HEK293 (cell line): ENCODE measurements around the gene WNT9B.

Experiments used
- CTCF ChIA-PET: fragments of 350-600 bp; formaldehyde crosslinking; extraction: SDS; loops from one replicate; lab custom pipeline; 2021; ENCODE audit warnings: antibody characterized with exemption; lab: Yijun Ruan, JAX
- POLR2A ChIA-PET: fragments of 300-600 bp; formaldehyde crosslinking; extraction: SDS; loops from one replicate; lab custom pipeline; 2020; ENCODE audit warnings: antibody characterized with exemption, inconsistent platforms; lab: Yijun Ruan, JAX
- H3K27ac ChIP-seq: fragments of 200-500 bp; sonication (Bioruptor generic); 2 replicates; pipeline ENCODE4 v1.5.1; 2014; ENCODE audit warnings: low read depth, low read length, control low read depth, inconsistent platforms; ENCODE audit errors: extremely low read depth
- H3K36me3 ChIP-seq, 2 experiments: fragments of 200-500 bp in 1 of 2; sonication (Bioruptor generic) in 1 of 2; 1 replicate in 1 of 2; 2 replicates in 1 of 2; pipeline ENCODE4 v1.5.1; 2014 to 2017; ENCODE audit warnings: inconsistent platforms in 2 of 2, low read length in 2 of 2; ENCODE audit not compliant: control insufficient read depth in 2 of 2, insufficient read depth in 1 of 2
- H3K4me1 ChIP-seq: fragments of 200-500 bp; sonication (Bioruptor generic); 2 replicates; pipeline ENCODE4 v1.5.1; 2014; ENCODE audit warnings: mild to moderate bottlenecking, low read length, inconsistent platforms; ENCODE audit not compliant: control insufficient read depth, insufficient read depth
- H3K4me3 ChIP-seq: 2 replicates; pipeline ENCODE4 v1.5.1; 2011; ENCODE audit warnings: low read depth, mild to moderate bottlenecking, control low read depth, low read length, moderate library complexity
- H3K9me3 ChIP-seq: fragments of 200-500 bp; sonication (Bioruptor generic); 2 replicates; pipeline ENCODE4 v1.5.1; 2014; ENCODE audit warnings: low read depth, low read length, inconsistent platforms; ENCODE audit not compliant: control insufficient read depth, insufficient read depth
- GLI2 ChIP-seq: fragments of 450-650 bp; formaldehyde crosslinking; IDR thresholded peaks from 2 replicates; pipeline ENCODE4; 2017; ENCODE audit warnings: missing biosample characterization, missing genetic modification characterization, low read depth, borderline replicate concordance
- GLI4 ChIP-seq: fragments of 450-650 bp; formaldehyde crosslinking; IDR thresholded peaks from 2 replicates; pipeline ENCODE4 v1.5.1; 2016; ENCODE audit warnings: missing biosample characterization, missing genetic modification characterization
- SETDB1 ChIP-seq: IDR thresholded peaks from one replicate; pipeline ENCODE4 v1.6.1; 2017; ENCODE audit warnings: mild to moderate bottlenecking, low read length, moderate library complexity, mixed read lengths; ENCODE audit not compliant: insufficient read length
- SP7 ChIP-seq: fragments of 450-650 bp; formaldehyde crosslinking; IDR thresholded peaks from 2 replicates; pipeline ENCODE4 v1.5.1; 2016; ENCODE audit warnings: missing biosample characterization, missing genetic modification characterization
- YY2 ChIP-seq: fragments of 450-650 bp; formaldehyde crosslinking; IDR thresholded peaks from 2 replicates; pipeline ENCODE4 v1.5.1; 2016; ENCODE audit warnings: missing biosample characterization, missing genetic modification characterization
- ZBTB10 ChIP-seq: fragments of 450-650 bp; formaldehyde crosslinking; IDR thresholded peaks from 2 replicates; pipeline ENCODE4 v1.5.1; 2016; ENCODE audit warnings: missing biosample characterization, missing genetic modification characterization
- ZBTB20 ChIP-seq: fragments of 450-650 bp; formaldehyde crosslinking; IDR thresholded peaks from 2 replicates; pipeline ENCODE4 v1.5.1; 2016; ENCODE audit warnings: missing biosample characterization, missing genetic modification characterization
- ZNF121 ChIP-seq: fragments of 450-650 bp; formaldehyde crosslinking; IDR thresholded peaks from 2 replicates; pipeline ENCODE4 v1.5.1; 2016; ENCODE audit warnings: missing biosample characterization, missing genetic modification characterization
- ZNF311 ChIP-seq: fragments of 450-650 bp; formaldehyde crosslinking; IDR thresholded peaks from 2 replicates; pipeline ENCODE4 v1.5.1; 2017; ENCODE audit warnings: missing biosample characterization, missing genetic modification characterization, borderline replicate concordance
- ZNF350 ChIP-seq: fragments of 450-650 bp; formaldehyde crosslinking; IDR thresholded peaks from 2 replicates; pipeline ENCODE4 v1.5.0; 2017; ENCODE audit warnings: missing biosample characterization, mild to moderate bottlenecking, missing genetic modification characterization
- ZNF394 ChIP-seq: fragments of 450-650 bp; formaldehyde crosslinking; IDR thresholded peaks from 2 replicates; pipeline ENCODE4 v1.5.1; 2016; ENCODE audit warnings: missing biosample characterization, missing genetic modification characterization, mild to moderate bottlenecking, moderate library complexity, borderline replicate concordance
- ZNF416 ChIP-seq: fragments of 450-650 bp; formaldehyde crosslinking; IDR thresholded peaks from 2 replicates; pipeline ENCODE4 v1.5.1; 2016; ENCODE audit warnings: missing biosample characterization, missing genetic modification characterization
- ZNF514 ChIP-seq: fragments of 450-650 bp; formaldehyde crosslinking; IDR thresholded peaks from 2 replicates; pipeline ENCODE4 v1.5.1; 2016; ENCODE audit warnings: missing biosample characterization, missing genetic modification characterization
- ZNF580 ChIP-seq: fragments of 450-650 bp; formaldehyde crosslinking; IDR thresholded peaks from 2 replicates; pipeline ENCODE4 v1.5.1; 2016; ENCODE audit warnings: missing biosample characterization, missing genetic modification characterization
- ZNF585B ChIP-seq: fragments of 450-650 bp; formaldehyde crosslinking; IDR thresholded peaks from 2 replicates; pipeline ENCODE4 v1.5.1; 2016; ENCODE audit warnings: missing biosample characterization, missing genetic modification characterization
- ZNF623 ChIP-seq: fragments of 450-650 bp; formaldehyde crosslinking; IDR thresholded peaks from 2 replicates; pipeline ENCODE4 v1.5.1; 2016; ENCODE audit warnings: missing biosample characterization, missing genetic modification characterization
- ZNF639 ChIP-seq: fragments of 450-650 bp; formaldehyde crosslinking; IDR thresholded peaks from 2 replicates; pipeline ENCODE4 v1.5.1; 2016; ENCODE audit warnings: missing biosample characterization, missing genetic modification characterization
- ZNF76 ChIP-seq: fragments of 450-650 bp; formaldehyde crosslinking; IDR thresholded peaks from 2 replicates; pipeline ENCODE4; 2016; ENCODE audit warnings: low read depth, missing biosample characterization, missing genetic modification characterization, borderline replicate concordance
- ZNF791 ChIP-seq: fragments of 450-650 bp; formaldehyde crosslinking; IDR thresholded peaks from 2 replicates; pipeline ENCODE4 v1.5.1; 2016; ENCODE audit warnings: missing biosample characterization, missing genetic modification characterization
- ZSCAN4 ChIP-seq: fragments of 450-650 bp; formaldehyde crosslinking; IDR thresholded peaks from 2 replicates; pipeline ENCODE4 v1.5.1; 2017; ENCODE audit warnings: missing biosample characterization, missing genetic modification characterization

The WNT9B gene

GRCh38 chr17:46842835-46843234 is 8.5 kb upstream of the WNT9B start:
- H3K9me3 ChIP-seq = no peaks in the 10 kb centered on the region
- no peaks in the 10 kb centered on the region for H3K36me3 ChIP-seq
- H3K4me1 ChIP-seq = no peaks in the 10 kb centered on the region
- CTCF ChIA-PET = interaction anchor here (0.6 to 3.9 kb wide), 38 partner anchors 9 to 1276 kb away, joined by 3 to 94 read pairs (median 4); no protein-coding TSS in a partner anchor
- TF ChIP-seq ZNF76 (no peak), ZNF121 (tag by site-specific recombination) (no peak), ZNF311 (tag by site-specific recombination) (no peak), SETDB1 (peak; percentile 58), ZBTB10 (no peak), ZNF623 (no peak), ZBTB20 (tag by site-specific recombination) (no peak), ZNF416 (tag by site-specific recombination) (no peak), GLI4 (tag by site-specific recombination) (no peak), SP7 (tag by site-specific recombination) (no peak), ZNF585B (no peak), ZNF350 (no peak), ZNF580 (tag by site-specific recombination) (peak; percentile 57; the same call in 1 of the 2 replicates)
- no peak overlapping the region for H3K4me3 ChIP-seq
- POLR2A ChIA-PET = no interaction called here
- H3K27ac ChIP-seq = no peak overlapping the region

- no peaks in the 10 kb centered on the region for H3K36me3 ChIP-seq
- POLR2A ChIA-PET = no interaction called here
- CTCF ChIA-PET = interaction anchor here (1.5 kb wide), 1 partner anchor 12 kb away, joined by 6 read pairs; no protein-coding TSS in a partner anchor
Observed at GRCh38 chr17:46847204-46848191, 3.9 kb upstream of the WNT9B start.

GRCh38 chr17:46848534-46848933 is 2.8 kb upstream of the WNT9B start:
- CTCF ChIA-PET = interaction anchor here (1.5 to 2.1 kb wide), 2 partner anchors 13 to 94 kb away, joined by 6 to 7 read pairs; no protein-coding TSS in a partner anchor
- no peaks in the 10 kb centered on the region for H3K36me3 ChIP-seq
- H3K27ac ChIP-seq = no peak overlapping the region
- H3K4me3 ChIP-seq = no peak overlapping the region
- POLR2A ChIA-PET = no interaction called here
- H3K4me1 ChIP-seq = no peaks in the 10 kb centered on the region; the same call in 1 of the 2 replicates
- H3K9me3 ChIP-seq = no peaks in the 10 kb centered on the region
- TF ChIP-seq ZNF514 (tag by site-specific recombination) (no peak), ZBTB10 (no peak), GLI2 (tag by site-specific recombination) (no peak), ZNF623 (no peak), ZNF639 (tag by site-specific recombination) (no peak), ZNF311 (tag by site-specific recombination) (no peak), ZNF791 (no peak), ZNF394 (tag by site-specific recombination) (no peak)

More at GRCh38 chr17:46847204-46848191, 3.9 kb upstream of the WNT9B start:
- no peak for TF ChIP-seq YY2
- TF ChIP-seq ZSCAN4 = peak; percentile 80
- H3K4me1 ChIP-seq = no peaks in the 10 kb centered on the region; the same call in 1 of the 2 replicates
- no peak overlapping the region for H3K27ac ChIP-seq
- no peak overlapping the region for H3K4me3 ChIP-seq
- no peaks in the 10 kb centered on the region for H3K9me3 ChIP-seq
